DND-41 (cell line): ENCODE results near the gene ABCC4.

Source experiments
- ATAC-seq: fragments of 200-7000 bp; cut with Tn5 transposase; 3 replicates; pipeline ENCODE4 v1.9.1; 2021; ENCODE audit warnings: low read depth; ENCODE audit not compliant: insufficient read depth
- DNase-seq: peaks from one replicate; pipeline ENCODE4 v3.0.0-alpha.2; 2020
- H2AFZ ChIP-seq: 2 replicates; pipeline ENCODE4 v1.6.0; 2012; ENCODE audit warnings: low read depth, low read length
- H3K27ac ChIP-seq: 2 replicates; pipeline ENCODE4 v1.5.1; 2012; ENCODE audit warnings: low read length, inconsistent platforms
- H3K27me3 ChIP-seq: fragments of 200-600 bp; sonication (generic); 2 replicates; pipeline ENCODE4 v1.6.0; 2012; ENCODE audit warnings: low read length, mild to moderate bottlenecking, inconsistent platforms; ENCODE audit not compliant: insufficient read depth, poor library complexity
- H3K36me3 ChIP-seq: 2 replicates; pipeline ENCODE4 v1.5.1; 2012; ENCODE audit warnings: low read length, inconsistent platforms; ENCODE audit not compliant: insufficient read depth
- H3K4me1 ChIP-seq: 2 replicates; pipeline ENCODE4 v1.5.1; 2012; ENCODE audit warnings: mild to moderate bottlenecking, low read length; ENCODE audit not compliant: insufficient read depth
- H3K4me2 ChIP-seq: 2 replicates; pipeline ENCODE4 v1.6.0; 2012; ENCODE audit warnings: mild to moderate bottlenecking, moderate library complexity, low read length, inconsistent platforms; ENCODE audit not compliant: insufficient read depth
- H3K4me3 ChIP-seq, 2 experiments: fragments of 200-600 bp in 1 of 2; shearing (Covaris generic) in 1 of 2; 2 replicates each; pipeline ENCODE4 v1.5.1; 2012 to 2016; ENCODE audit warnings: inconsistent platforms in 2 of 2, low read length in 2 of 2, mild to moderate bottlenecking in 2 of 2, low read depth in 1 of 2, moderate library complexity in 1 of 2
- H3K79me2 ChIP-seq: 2 replicates; pipeline ENCODE4 v1.6.0; 2012; ENCODE audit warnings: low read length, inconsistent platforms; ENCODE audit not compliant: insufficient read depth
- H3K9ac ChIP-seq: 2 replicates; pipeline ENCODE4 v1.6.0; 2012; ENCODE audit warnings: low read depth, mild to moderate bottlenecking, inconsistent platforms, low read length, moderate library complexity
- H3K9me3 ChIP-seq: 2 replicates; pipeline ENCODE4 v1.5.1; 2012; ENCODE audit warnings: low read length, moderate library complexity, mild to moderate bottlenecking, inconsistent platforms; ENCODE audit not compliant: insufficient read depth, severe bottlenecking
- H4K20me1 ChIP-seq: 2 replicates; pipeline ENCODE4 v1.6.0; 2012; ENCODE audit warnings: low read length; ENCODE audit not compliant: insufficient read depth
- EZH2 ChIP-seq: IDR thresholded peaks from 3 replicates; pipeline ENCODE4 v1.6.1; 2012; ENCODE audit warnings: borderline replicate concordance, low read depth, mild to moderate bottlenecking, moderate library complexity, low read length, inconsistent platforms; ENCODE audit not compliant: severe bottlenecking
- TF ChIP-seq, protein P1 (sequence below): IDR thresholded peaks from 2 replicates; pipeline ENCODE4 v1.5.1; 2012; ENCODE audit warnings: borderline replicate concordance, low read length, moderate library complexity, mild to moderate bottlenecking; ENCODE audit not compliant: poor library complexity, severe bottlenecking; ENCODE audit errors: extremely low read depth

Gene ABCC4

GRCh38 chr13:95032121-95032520 lies 269.1 kb downstream of the ABCC4 start:
- Histone ChIP-seq H3K9me3 (no peaks in the 10 kb centered on the region), H3K79me2 (no peaks in the 10 kb centered on the region), H3K4me2 (no peak overlapping the region), H3K9ac (no peak overlapping the region), H2AFZ (no peak overlapping the region), H3K36me3 (no peaks in the 10 kb centered on the region), H4K20me1 (no peaks in the 10 kb centered on the region), H3K4me3 (no peak overlapping the region), H3K4me1 (no peaks in the 10 kb centered on the region), H3K27ac (no peak overlapping the region), H3K27me3 (no peaks in the 10 kb centered on the region)
- ATAC-seq (no peak), DNase-seq (no peak)
- TF ChIP-seq EZH2, result no peak
- TF ChIP-seq, protein P1, sequence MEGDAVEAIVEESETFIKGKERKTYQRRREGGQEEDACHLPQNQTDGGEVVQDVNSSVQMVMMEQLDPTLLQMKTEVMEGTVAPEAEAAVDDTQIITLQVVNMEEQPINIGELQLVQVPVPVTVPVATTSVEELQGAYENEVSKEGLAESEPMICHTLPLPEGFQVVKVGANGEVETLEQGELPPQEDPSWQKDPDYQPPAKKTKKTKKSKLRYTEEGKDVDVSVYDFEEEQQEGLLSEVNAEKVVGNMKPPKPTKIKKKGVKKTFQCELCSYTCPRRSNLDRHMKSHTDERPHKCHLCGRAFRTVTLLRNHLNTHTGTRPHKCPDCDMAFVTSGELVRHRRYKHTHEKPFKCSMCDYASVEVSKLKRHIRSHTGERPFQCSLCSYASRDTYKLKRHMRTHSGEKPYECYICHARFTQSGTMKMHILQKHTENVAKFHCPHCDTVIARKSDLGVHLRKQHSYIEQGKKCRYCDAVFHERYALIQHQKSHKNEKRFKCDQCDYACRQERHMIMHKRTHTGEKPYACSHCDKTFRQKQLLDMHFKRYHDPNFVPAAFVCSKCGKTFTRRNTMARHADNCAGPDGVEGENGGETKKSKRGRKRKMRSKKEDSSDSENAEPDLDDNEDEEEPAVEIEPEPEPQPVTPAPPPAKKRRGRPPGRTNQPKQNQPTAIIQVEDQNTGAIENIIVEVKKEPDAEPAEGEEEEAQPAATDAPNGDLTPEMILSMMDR, result no peak

- H2AFZ ChIP-seq, result no peak overlapping the region
- H3K4me3 ChIP-seq, result no peak overlapping the region
- H3K9ac ChIP-seq, result no peak overlapping the region
- TF ChIP-seq EZH2, result no peak
- TF ChIP-seq, protein P1, result no peak
- H3K4me2 ChIP-seq, result no peak overlapping the region
- H3K79me2 ChIP-seq, result no peaks in the 10 kb centered on the region
- no peaks in the 10 kb centered on the region for H3K9me3 ChIP-seq
- H3K27ac ChIP-seq, result no peak overlapping the region
- no peaks in the 10 kb centered on the region for H3K27me3 ChIP-seq
- no peaks in the 10 kb centered on the region for H3K4me1 ChIP-seq
- H4K20me1 ChIP-seq, result no peaks in the 10 kb centered on the region
- no peaks in the 10 kb centered on the region for H3K36me3 ChIP-seq
- ATAC-seq, result no peak
- DNase-seq, result no peak
These were observed 270.4 kb downstream of the ABCC4 start for GRCh38 chr13:95030821-95031343.

DNA sequence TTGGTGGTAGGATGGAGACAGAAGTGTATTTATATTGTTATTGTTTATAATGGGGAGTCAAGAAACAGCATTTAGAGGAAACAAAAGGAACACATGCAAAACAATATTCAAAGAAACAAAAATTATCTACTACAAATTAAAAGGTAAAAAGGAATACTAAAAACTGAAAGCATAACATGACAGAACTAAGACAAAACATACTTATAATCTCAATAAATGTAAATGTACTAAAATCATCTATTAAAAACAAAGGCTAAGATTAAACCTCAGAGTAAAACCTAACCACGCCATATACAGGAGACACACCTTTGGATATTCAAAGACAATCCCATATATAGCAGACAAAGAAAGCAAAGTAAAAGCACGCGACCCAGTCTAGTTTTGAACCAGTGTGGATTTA lies 273.6 kb downstream of the ABCC4 start:
- Histone ChIP-seq H3K4me2 (no peak overlapping the region), H2AFZ (no peak overlapping the region), H3K27ac (no peak overlapping the region), H3K4me3 (no peak overlapping the region), H3K9me3 (no peaks in the 10 kb centered on the region), H3K27me3 (no peaks in the 10 kb centered on the region), H3K9ac (no peak overlapping the region), H4K20me1 (no peaks in the 10 kb centered on the region), H3K4me1 (no peaks in the 10 kb centered on the region), H3K79me2 (no peaks in the 10 kb centered on the region), H3K36me3 (no peaks in the 10 kb centered on the region)
- ATAC-seq (no peak), DNase-seq (no peak)
- TF ChIP-seq, protein P1, result no peak
- TF ChIP-seq EZH2, result no peak

- TF ChIP-seq EZH2, result no peak
- TF ChIP-seq, protein P1, result no peak
- Histone ChIP-seq H3K27ac (no peak overlapping the region), H2AFZ (no peak overlapping the region), H3K4me2 (no peak overlapping the region), H3K9me3 (no peaks in the 10 kb centered on the region), H3K9ac (no peak overlapping the region), H3K4me3 (no peak overlapping the region), H4K20me1 (no peaks in the 10 kb centered on the region), H3K36me3 (no peaks in the 10 kb centered on the region), H3K4me1 (no peaks in the 10 kb centered on the region), H3K79me2 (no peaks in the 10 kb centered on the region), H3K27me3 (no peaks in the 10 kb centered on the region)
- DNase-seq, result no peak
- ATAC-seq, result no peak
These were observed 276.1 kb downstream of the ABCC4 start for GRCh38 chr13:95025116-95025515.
